Gastroesophageal sphincter (tissue), 4 donors: ENCODE measurements around the gene IL1RAP. TPM values are rescaled to one million over a fixed set of nuclear protein-coding genes. Genes with fewer than 3 reads are reported as not detected.

Source experiments
- ATAC-seq: fragments of 150-250 bp; one replicate; pipeline ENCODE4 v1.9.1; 2016; ENCODE audit warnings: mild to moderate bottlenecking, moderate library complexity
- H3K27ac ChIP-seq, 4 donors: fragments of 200-600 bp; sonication (generic) in 3 of 4; 1 replicate in 3 of 4; 2 replicates in 1 of 4; pipeline ENCODE4 v1.5.1; 2016 to 2019
- H3K27me3 ChIP-seq: fragments of 200-600 bp; sonication (generic); one replicate; pipeline ENCODE4 v1.5.1; 2019
- H3K36me3 ChIP-seq, 2 donors: fragments of 200-600 bp; sonication (generic); one replicate each; pipeline ENCODE4 v1.5.1; 2019; ENCODE audit warnings: control low read depth in 1 of 2
- H3K4me1 ChIP-seq, 3 donors: fragments of 200-600 bp; sonication (generic); 1 replicate in 2 of 3; 2 replicates in 1 of 3; pipeline ENCODE4 v1.5.1; 2016 to 2019; ENCODE audit warnings: control low read depth in 2 of 3
- H3K4me3 ChIP-seq, 2 donors: fragments of 200-600 bp; sonication (generic); one replicate each; pipeline ENCODE4 v1.5.1; 2019; ENCODE audit warnings: mild to moderate bottlenecking in 1 of 2, moderate library complexity in 1 of 2
- H3K9me3 ChIP-seq, 3 donors: fragments of 200-600 bp; sonication (generic); one replicate each; pipeline ENCODE4 v1.5.1; 2017 to 2019; ENCODE audit warnings: control low read depth in 2 of 3
- EP300 ChIP-seq: sonication (generic); formaldehyde crosslinking; IDR thresholded peaks from one replicate; pipeline ENCODE4 v1.6.1; 2017; ENCODE audit warnings: antibody characterized with exemption, mild to moderate bottlenecking
- POLR2A ChIP-seq, 2 donors: fragments of 450-650 bp; IDR thresholded peaks; one replicate each; pipeline ENCODE4 v1.6.1; 2017; ENCODE audit warnings: antibody characterized with exemption in 2 of 2, mild to moderate bottlenecking in 2 of 2, moderate library complexity in 1 of 2
- POLR2AphosphoS5 ChIP-seq: sonication (generic); formaldehyde crosslinking; IDR thresholded peaks from one replicate; pipeline ENCODE4 v1.6.1; 2017; ENCODE audit warnings: antibody characterized with exemption
- WGBS, 2 donors: methylation state at CpG; one replicate each; pipeline ENCODE4 v1.1.5; 2018; ENCODE audit warnings: low coverage in 1 of 2; 5-methylcytosine and 5-hydroxymethylcytosine counted together
- total RNA-seq, 4 donors: library from RNA; depleted of rRNA; stranded (reverse); fragments of >200 nt; gene quantifications; one replicate each; pipeline ENCODE4 v1.1.0, GENCODE V29; 2016
- TF ChIP-seq, protein P1 (sequence below), 4 experiments: fragments of 200-600 bp in 2 of 4; fragments of 450-650 bp in 2 of 4; sonication (generic) in 1 of 4; IDR thresholded peaks; one replicate each; pipeline ENCODE4 v1.5.1; 2017 to 2019; ENCODE audit warnings: antibody characterized with exemption in 4 of 4, mild to moderate bottlenecking in 2 of 4, moderate library complexity in 2 of 4

Gene IL1RAP
- total RNA-seq, 4 donors from 2014 or later, result 3.2 to 11.0 (median 5.0) TPM

DNA sequence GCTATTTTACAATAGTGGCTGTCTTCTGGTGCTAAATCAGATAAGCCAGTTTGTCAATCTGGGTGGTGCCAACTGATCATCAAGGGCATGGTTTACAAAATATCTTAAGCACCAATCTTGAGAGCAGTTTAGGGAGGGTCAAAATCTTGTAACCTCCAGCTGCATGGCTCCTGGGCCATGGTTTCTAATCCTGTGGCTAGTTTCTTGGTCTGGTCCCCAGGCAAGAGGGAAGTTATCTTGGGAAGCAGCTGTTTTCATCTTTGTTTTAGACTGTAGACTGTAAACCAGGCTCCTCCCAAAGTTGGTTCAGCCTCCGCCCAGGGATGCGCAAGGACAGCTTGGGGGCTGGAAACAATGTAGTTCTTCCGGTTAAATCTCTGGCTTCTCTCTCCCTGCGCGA is 166.8 kb downstream of the IL1RAP start:
- no peak for TF ChIP-seq POLR2AphosphoS5
- TF ChIP-seq, protein P1, sequence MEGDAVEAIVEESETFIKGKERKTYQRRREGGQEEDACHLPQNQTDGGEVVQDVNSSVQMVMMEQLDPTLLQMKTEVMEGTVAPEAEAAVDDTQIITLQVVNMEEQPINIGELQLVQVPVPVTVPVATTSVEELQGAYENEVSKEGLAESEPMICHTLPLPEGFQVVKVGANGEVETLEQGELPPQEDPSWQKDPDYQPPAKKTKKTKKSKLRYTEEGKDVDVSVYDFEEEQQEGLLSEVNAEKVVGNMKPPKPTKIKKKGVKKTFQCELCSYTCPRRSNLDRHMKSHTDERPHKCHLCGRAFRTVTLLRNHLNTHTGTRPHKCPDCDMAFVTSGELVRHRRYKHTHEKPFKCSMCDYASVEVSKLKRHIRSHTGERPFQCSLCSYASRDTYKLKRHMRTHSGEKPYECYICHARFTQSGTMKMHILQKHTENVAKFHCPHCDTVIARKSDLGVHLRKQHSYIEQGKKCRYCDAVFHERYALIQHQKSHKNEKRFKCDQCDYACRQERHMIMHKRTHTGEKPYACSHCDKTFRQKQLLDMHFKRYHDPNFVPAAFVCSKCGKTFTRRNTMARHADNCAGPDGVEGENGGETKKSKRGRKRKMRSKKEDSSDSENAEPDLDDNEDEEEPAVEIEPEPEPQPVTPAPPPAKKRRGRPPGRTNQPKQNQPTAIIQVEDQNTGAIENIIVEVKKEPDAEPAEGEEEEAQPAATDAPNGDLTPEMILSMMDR (IDR thresholded peaks at IDR 0.05), result no peak
- TF ChIP-seq EP300, result no peak
- TF ChIP-seq POLR2A (IDR thresholded peaks at IDR 0.05), result no peak
- 89 to 92% methylated on average over 4 to 5 of the region's 5 CpGs for WGBS, 2 donors
- no peak overlapping the region for H3K27ac ChIP-seq
- no peaks in the 10 kb centered on the region for H3K9me3 ChIP-seq
- ATAC-seq, result no peak
- no peaks in the 10 kb centered on the region for H3K4me1 ChIP-seq
- H3K27me3 ChIP-seq, result no peaks in the 10 kb centered on the region
- no peaks in the 10 kb centered on the region for H3K36me3 ChIP-seq
- no peak overlapping the region for H3K4me3 ChIP-seq

DNA sequence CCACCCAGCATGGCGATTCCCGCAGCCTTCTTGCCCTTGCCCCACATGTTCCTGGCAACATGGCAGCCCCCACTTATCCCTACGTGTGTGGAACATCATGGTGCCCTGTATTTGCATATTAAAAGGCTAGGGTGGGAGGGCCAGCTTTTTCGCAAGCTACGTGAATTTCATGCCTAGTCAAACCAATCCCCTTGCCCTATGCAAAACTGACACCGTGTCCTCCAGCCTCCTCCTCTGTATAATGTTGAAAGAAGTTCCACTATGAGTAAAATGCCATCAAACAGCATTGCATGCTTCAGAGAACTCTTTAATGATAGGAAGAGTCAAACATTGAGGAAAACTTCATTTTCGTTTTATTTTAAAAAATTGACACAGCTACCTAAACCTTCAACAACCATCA is 170.9 kb downstream of the IL1RAP start:
- Histone ChIP-seq H3K4me1 (no peaks in the 10 kb centered on the region), H3K27ac (no peak overlapping the region), H3K36me3 (no peaks in the 10 kb centered on the region), H3K4me3 (no peak overlapping the region), H3K27me3 (no peaks in the 10 kb centered on the region), H3K9me3 (no peaks in the 10 kb centered on the region)
- WGBS, 2 donors, result 82 to 88% methylated on average over 6 to 7 of the region's 7 CpGs
- TF ChIP-seq POLR2AphosphoS5 (no peak), POLR2A (IDR thresholded peaks at IDR 0.05) (no peak), EP300 (no peak)
- TF ChIP-seq, protein P1 (IDR thresholded peaks at IDR 0.05), result no peak
- ATAC-seq, result no peak

DNA sequence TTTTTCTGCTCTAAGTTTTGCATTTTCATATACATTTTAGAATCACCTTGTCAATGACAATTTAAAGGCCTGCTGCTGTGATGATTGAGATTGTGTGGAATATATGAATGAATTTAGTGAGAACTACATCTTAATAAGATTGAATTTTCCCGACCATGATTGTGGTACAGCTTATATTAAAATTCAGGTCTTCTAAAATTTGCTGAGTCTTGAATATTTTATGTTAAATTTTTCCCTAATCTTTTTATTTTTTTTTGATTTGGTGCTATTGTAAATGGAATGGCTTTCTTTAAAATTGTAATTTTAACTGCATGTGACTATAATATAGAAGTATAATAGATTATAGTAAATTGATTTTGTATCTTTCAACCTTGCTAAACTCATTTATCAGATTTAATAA is 172.1 kb downstream of the IL1RAP start:
- no peaks in the 10 kb centered on the region for H3K4me1 ChIP-seq
- no peak for ATAC-seq
- H3K36me3 ChIP-seq, result no peaks in the 10 kb centered on the region
- H3K9me3 ChIP-seq, result no peaks in the 10 kb centered on the region
- WGBS, 2 donors, result 63 to 92% methylated on average over 1 of the region's 1 CpG
- H3K27ac ChIP-seq, result no peak overlapping the region
- TF ChIP-seq, protein P1 (IDR thresholded peaks at IDR 0.05), result no peak
- TF ChIP-seq POLR2AphosphoS5 (no peak), EP300 (no peak), POLR2A (IDR thresholded peaks at IDR 0.05) (no peak)
- H3K27me3 ChIP-seq, result no peaks in the 10 kb centered on the region
- no peak overlapping the region for H3K4me3 ChIP-seq

DNA sequence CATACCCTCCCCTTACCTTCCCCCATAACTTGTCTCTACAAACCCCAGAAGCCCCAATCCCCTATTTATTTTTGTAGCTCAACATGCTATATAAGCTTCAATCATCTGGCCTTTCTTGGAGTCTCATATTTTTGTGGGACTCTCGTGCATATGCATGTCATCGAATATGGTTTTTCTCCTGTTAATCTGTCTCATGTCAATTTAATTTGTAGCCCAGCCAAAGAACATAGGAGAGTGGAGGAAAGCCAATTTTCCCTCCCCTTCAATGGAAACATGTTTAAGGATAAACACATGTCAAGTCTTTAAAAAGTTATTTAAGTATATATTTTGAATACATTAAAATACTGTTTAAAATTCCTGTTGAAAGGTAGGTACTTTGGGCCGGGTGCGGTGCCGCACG is 176.4 kb downstream of the IL1RAP start:
- no peaks in the 10 kb centered on the region for H3K4me1 ChIP-seq
- no peaks in the 10 kb centered on the region for H3K36me3 ChIP-seq
- no peak overlapping the region for H3K4me3 ChIP-seq
- ATAC-seq, result no peak
- no peak overlapping the region for H3K27ac ChIP-seq
- WGBS, 2 donors, result 44 to 62% methylated on average over 3 to 6 of the region's 6 CpGs
- H3K9me3 ChIP-seq, result no peaks in the 10 kb centered on the region
- TF ChIP-seq, protein P1 (IDR thresholded peaks at IDR 0.05), result no peak
- no peak for TF ChIP-seq POLR2AphosphoS5
- no peak for TF ChIP-seq EP300
- TF ChIP-seq POLR2A (IDR thresholded peaks at IDR 0.05), result no peak
- no peaks in the 10 kb centered on the region for H3K27me3 ChIP-seq

DNA sequence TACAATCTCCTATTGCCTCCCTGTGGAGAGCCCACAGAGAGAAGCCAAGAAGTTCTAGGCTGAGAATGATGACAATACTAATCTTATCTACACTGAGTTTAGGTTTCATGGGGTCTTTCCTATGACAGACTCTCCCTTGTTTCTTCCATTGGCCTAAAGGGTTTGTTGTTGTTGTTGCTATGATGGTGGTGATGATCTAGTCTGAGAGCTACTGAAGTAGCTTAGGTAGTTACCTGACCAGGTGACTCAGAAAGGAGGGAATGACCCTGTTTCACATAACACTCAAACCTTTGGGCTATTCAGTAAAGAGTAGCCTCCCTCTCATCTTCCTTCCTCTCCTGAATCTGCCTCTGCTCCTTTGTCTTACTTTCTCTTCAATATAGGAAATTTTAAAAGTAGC is 178.4 kb downstream of the IL1RAP start:
- no peak for ATAC-seq
- Histone ChIP-seq H3K4me1 (no peaks in the 10 kb centered on the region), H3K4me3 (no peak overlapping the region), H3K36me3 (no peaks in the 10 kb centered on the region), H3K27me3 (no peaks in the 10 kb centered on the region), H3K9me3 (no peaks in the 10 kb centered on the region), H3K27ac (no peak overlapping the region)
- no peak for TF ChIP-seq EP300
- TF ChIP-seq POLR2AphosphoS5, result no peak
- no peak for TF ChIP-seq POLR2A (IDR thresholded peaks at IDR 0.05)
- TF ChIP-seq, protein P1 (IDR thresholded peaks at IDR 0.05), result no peak
